Measurements from ENCODE around the gene MTA2.

DNA sequence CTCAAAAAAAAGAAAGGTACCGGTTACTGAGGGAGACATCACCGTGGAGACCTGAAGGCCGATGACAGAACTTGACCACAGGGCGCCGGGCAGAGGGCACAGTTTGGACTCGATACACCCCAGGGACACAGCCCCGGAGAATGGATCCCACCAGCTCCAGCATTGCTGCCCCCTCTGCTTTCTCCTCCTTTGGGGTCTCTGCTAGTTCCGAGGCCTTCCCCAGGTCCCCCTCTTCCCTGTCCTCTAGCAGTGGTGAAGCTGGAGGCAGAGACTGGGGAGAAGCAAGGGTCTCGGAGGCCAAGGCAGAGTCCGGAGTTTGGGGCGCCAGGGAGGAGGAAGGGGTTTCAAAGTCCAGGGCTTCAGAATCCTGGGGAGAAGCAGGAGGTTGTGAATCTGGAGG, 23.1 kb downstream of the MTA2 start:
- TF ChIP-seq POLR2A (IDR thresholded peaks at IDR 0.05) (no peak), POLR2AphosphoS5 (IDR thresholded peaks at IDR 0.05) (no peak)
- TF ChIP-seq, protein P1, sequence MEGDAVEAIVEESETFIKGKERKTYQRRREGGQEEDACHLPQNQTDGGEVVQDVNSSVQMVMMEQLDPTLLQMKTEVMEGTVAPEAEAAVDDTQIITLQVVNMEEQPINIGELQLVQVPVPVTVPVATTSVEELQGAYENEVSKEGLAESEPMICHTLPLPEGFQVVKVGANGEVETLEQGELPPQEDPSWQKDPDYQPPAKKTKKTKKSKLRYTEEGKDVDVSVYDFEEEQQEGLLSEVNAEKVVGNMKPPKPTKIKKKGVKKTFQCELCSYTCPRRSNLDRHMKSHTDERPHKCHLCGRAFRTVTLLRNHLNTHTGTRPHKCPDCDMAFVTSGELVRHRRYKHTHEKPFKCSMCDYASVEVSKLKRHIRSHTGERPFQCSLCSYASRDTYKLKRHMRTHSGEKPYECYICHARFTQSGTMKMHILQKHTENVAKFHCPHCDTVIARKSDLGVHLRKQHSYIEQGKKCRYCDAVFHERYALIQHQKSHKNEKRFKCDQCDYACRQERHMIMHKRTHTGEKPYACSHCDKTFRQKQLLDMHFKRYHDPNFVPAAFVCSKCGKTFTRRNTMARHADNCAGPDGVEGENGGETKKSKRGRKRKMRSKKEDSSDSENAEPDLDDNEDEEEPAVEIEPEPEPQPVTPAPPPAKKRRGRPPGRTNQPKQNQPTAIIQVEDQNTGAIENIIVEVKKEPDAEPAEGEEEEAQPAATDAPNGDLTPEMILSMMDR (IDR thresholded peaks at IDR 0.05), result no peak
